HFF-Myc (cell line): Measurements from ENCODE around the gene S100A5.
"Not testable (repeated sequence)": the region's sequence is repeated elsewhere in the genome, so short reads cannot be mapped to it uniquely, and the experiment has no call there.

Source experiments
- DNase-seq: peaks from one replicate; pipeline ENCODE4 v3.0.0-alpha.2; 2011; ENCODE audit warnings: low read depth; ENCODE audit errors: extremely low read depth
- H3K4me3 ChIP-seq: replicated peaks from 2 replicates; pipeline ENCODE4 v1.5.1; 2011; ENCODE audit warnings: low read depth, mild to moderate bottlenecking, control low read depth, low read length
- TF ChIP-seq, protein P1 (sequence below): IDR thresholded peaks from 2 replicates; pipeline ENCODE4 v1.5.1; 2012; ENCODE audit warnings: mild to moderate bottlenecking, low read depth, low read length, control low read depth; ENCODE audit errors: missing control alignments

Gene S100A5

DNA sequence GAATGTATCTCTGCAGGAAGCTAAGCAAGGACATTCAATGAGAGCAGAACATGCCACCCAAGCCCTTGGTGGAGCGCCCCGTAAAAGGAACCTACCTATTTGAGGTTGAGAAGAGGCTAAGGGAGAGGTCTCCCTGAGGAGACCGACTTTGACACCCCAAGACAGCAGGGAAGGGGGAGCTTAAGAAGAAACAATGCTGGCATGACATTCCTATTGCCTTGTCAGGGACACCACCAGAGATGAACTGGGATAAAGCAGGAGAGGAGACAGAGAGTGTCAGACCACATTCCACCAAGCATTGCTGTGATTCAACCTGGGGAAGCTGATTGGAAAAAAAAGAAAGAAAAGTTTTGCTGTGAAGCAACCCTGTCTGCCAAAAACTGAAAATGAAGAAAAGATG lies 38.2 kb upstream of the S100A5 start:
- no peak overlapping the region for H3K4me3 ChIP-seq
- DNase-seq, result no peak
- TF ChIP-seq, protein P1, sequence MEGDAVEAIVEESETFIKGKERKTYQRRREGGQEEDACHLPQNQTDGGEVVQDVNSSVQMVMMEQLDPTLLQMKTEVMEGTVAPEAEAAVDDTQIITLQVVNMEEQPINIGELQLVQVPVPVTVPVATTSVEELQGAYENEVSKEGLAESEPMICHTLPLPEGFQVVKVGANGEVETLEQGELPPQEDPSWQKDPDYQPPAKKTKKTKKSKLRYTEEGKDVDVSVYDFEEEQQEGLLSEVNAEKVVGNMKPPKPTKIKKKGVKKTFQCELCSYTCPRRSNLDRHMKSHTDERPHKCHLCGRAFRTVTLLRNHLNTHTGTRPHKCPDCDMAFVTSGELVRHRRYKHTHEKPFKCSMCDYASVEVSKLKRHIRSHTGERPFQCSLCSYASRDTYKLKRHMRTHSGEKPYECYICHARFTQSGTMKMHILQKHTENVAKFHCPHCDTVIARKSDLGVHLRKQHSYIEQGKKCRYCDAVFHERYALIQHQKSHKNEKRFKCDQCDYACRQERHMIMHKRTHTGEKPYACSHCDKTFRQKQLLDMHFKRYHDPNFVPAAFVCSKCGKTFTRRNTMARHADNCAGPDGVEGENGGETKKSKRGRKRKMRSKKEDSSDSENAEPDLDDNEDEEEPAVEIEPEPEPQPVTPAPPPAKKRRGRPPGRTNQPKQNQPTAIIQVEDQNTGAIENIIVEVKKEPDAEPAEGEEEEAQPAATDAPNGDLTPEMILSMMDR, result no peak

DNA sequence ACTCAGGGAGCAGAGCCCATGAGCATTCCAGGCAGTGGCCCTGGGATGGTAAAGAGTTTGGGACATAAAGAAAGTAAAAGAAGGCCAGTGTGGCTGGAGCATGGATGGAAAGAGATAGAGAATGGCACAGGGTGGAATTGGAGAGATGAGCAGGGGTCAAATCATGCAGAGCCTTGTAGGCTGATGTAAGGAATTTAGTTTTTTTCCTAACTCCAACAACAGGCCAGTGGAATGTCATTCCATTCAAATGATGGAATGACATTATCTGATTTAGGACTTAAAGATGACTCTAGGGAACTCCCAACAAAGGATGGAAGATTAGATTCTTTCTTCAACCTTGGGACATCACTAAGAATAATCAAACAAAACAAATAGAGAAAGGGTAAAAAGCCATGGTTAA lies 37.8 kb upstream of the S100A5 start:
- H3K4me3 ChIP-seq, result no peak overlapping the region
- no peak for DNase-seq
- TF ChIP-seq, protein P1, result no peak

DNA sequence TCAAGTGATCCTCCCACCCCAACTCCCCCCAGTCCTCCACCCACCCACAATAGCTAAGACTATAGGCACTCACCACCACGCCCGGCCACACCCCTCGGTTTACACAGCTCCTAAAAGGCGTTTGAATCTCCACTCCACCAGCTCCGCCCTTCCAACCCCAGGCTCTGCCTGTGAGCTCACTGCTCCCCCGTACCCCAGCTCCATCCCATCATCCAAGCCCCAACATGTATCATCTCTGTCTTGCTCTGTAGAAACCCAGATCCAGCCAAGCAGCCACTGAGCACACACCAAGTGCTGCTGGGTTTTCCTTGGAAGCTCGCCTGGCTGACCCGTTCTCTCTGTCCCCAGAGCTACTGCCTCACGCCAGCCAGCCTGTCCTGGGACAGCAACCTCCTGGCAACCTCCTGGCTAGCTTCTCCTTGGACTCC lies 36.9 kb upstream of the S100A5 start:
- DNase-seq, result no peak
- TF ChIP-seq, protein P1, result no peak
- H3K4me3 ChIP-seq, result no peak overlapping the region

DNA sequence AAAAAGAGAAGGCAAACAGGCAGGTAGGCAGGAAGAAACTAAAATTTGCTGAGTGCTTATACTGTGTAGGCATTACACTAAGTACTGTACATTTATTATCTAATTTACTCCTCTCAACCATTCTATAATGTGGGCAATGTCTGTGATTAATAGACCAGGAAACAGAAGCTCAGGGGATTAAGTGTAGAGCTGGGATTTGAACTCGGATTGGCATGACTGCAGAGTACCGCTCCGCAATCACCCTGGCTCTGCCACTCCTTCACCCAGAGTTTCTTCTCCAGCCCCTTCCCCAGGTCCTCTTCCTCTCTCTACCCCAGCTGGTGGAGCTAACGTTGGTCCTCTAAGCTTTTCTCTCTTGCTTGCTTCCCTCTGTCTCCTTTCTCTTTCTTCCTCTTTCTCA lies 36.4 kb upstream of the S100A5 start:
- no peak for DNase-seq
- no peak overlapping the region for H3K4me3 ChIP-seq
- TF ChIP-seq, protein P1, result no peak

DNA sequence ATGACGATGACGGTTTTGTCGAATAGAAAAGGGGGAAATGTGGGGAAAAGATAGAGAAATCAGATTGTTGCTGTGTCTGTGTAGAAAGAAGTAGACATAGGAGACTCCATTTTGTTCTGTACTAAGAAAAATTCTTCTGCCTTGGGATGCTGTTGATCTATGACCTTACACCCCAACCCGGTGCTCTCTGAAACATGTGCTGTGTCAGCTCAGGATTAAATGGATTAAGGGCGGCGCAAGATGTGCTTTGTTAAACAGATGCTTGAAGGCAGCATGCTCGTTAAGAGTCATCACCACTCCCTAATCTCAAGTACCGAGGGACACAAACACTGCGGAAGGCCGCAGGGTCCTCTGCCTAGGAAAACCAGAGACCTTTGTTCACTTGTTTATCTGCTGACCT lies 34.8 kb upstream of the S100A5 start:
- not testable (repeated sequence) for H3K4me3 ChIP-seq, DNase-seq

DNA sequence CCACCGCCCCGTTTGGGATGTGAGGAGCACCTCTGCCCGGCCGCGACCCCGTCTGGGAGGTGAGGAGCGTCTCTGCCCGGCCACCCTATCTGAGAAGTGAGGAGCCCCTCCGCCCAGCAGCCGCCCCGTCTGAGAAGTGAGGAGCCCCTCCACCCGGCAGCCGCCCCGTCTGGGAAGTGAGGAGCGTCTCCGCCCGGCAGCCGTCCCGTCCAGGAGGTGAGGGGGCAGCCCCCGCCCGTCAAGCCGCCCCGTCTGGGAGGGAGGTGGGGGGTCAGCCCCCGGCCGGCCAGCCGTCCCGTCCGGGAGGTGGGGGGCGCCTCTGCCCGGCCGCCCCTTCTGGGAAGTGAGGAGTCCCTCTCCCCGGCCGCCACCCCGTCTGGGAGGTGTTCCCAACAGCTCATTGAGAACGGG lies 34.4 kb upstream of the S100A5 start:
- DNase-seq, H3K4me3 ChIP-seq: not testable (repeated sequence)

DNA sequence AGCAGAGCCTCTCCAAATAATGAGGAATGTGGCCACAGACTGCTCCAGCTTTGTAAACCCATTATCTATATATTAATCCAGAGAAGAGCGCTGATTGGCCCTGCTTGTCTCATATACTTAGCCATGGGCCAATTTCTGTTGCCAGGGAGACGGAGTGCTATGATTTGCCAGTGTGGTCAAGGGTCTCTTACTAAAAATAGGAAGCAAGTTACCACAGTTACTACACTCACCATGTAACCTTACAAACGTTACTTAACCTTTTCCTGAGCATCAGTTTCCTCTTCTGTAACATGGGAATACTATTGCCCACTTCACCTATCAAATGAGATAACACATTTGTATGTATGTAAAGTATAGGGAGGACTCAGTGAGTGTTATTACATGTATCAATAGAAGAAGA lies 32.6 kb upstream of the S100A5 start:
- no peak for DNase-seq
- TF ChIP-seq, protein P1, result no peak
- no peak overlapping the region for H3K4me3 ChIP-seq

DNA sequence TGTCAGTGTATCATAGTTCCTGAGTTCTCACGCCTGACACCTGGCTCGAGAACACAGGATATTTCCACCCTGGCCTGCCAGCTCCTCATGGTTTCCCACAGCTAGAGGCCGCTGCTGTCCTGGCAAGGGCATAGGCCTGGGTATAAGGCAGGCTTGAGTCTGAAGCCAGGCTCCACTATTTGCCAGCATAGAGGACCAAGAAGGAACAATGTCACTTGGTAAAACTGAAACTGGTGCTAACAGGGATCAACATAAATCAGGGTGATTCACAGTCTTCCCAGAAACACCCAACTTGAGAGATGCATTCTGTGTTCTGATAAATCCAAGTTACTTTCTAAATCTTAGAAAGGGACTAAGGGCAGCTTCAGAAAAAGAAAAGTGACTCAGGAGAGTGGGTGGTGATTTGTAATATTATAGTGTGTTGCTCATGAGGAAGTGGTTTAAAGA lies 31.9 kb upstream of the S100A5 start:
- peak; percentile 68 for DNase-seq
- TF ChIP-seq, protein P1, result peak; percentile 95
- H3K4me3 ChIP-seq, result no peak overlapping the region
